ENCODE data around the gene FOXO6. TPM values are rescaled to one million over a fixed set of nuclear protein-coding genes. Genes with fewer than 3 reads are reported as not detected.

FOXO6 gene
- total and polyA plus RNA-seq, 12 donors, result 0.30 to 2.6 (median 1.3) TPM

GRCh38 chr1:41341772-41342562, 19.3 kb upstream of the FOXO6 start:
- Histone ChIP-seq H3K27ac (peak overlapping the region in 3 of 10 donors; percentile 5 to 37 (median 34)), H3K4me3 (no peak overlapping the region), H3K4me1 (peaks cover 0 to 17% (median 0%) of the 10 kb centered on the region in 9 donors), H3K36me3 (no peaks in the 10 kb centered on the region), H3K9me3 (peaks cover 0 to 17% (median 8%) of the 10 kb centered on the region in 11 donors), H3K27me3 (peaks cover 0 to 8% (median 0%) of the 10 kb centered on the region in 7 donors)
- intact Hi-C loops (cut with DNase I), result no loop called here
- DNase-seq (no peak), ATAC-seq (peak in 6 of 8 donors; percentile 33 to 64 (median 49))
- TF ChIP-seq CTCF (IDR thresholded peaks at IDR 0.05), result no peak
- WGBS, 2 donors, result 63 to 68% methylated on average over 15 of the region's 15 CpGs

- H3K27ac ChIP-seq, result peak overlapping the region in 3 of 10 donors; percentile 5 to 37 (median 34)
- intact Hi-C loops (cut with DNase I), result no loop called here
- peaks cover 0 to 8% (median 0%) of the 10 kb centered on the region in 7 donors for H3K27me3 ChIP-seq
- no peaks in the 10 kb centered on the region for H3K36me3 ChIP-seq
- no peak overlapping the region for H3K4me3 ChIP-seq
- H3K4me1 ChIP-seq, result peaks cover 0 to 17% (median 0%) of the 10 kb centered on the region in 9 donors
- ATAC-seq, result peak in 4 of 8 donors; percentile 35 to 78 (median 71)
- peaks cover 0 to 17% (median 8%) of the 10 kb centered on the region in 11 donors for H3K9me3 ChIP-seq
- WGBS, 2 donors, result 61 to 72% methylated on average over 5 of the region's 5 CpGs
- no peak for TF ChIP-seq CTCF (IDR thresholded peaks at IDR 0.05)
- DNase-seq, result no peak
These were observed 18.4 kb upstream of the FOXO6 start for GRCh38 chr1:41342774-41343355.

GRCh38 chr1:41343790-41344699, 17.2 kb upstream of the FOXO6 start:
- H3K27me3 ChIP-seq, result peaks cover 0 to 8% (median 0%) of the 10 kb centered on the region in 7 donors
- H3K9me3 ChIP-seq, result peaks cover 0 to 9% (median 4%) of the 10 kb centered on the region in 11 donors
- 85 to 86% methylated on average over 17 of the region's 17 CpGs for WGBS, 2 donors
- H3K36me3 ChIP-seq, result no peaks in the 10 kb centered on the region
- H3K4me1 ChIP-seq, result peaks cover 0 to 17% (median 0%) of the 10 kb centered on the region in 9 donors
- no peak for TF ChIP-seq CTCF (IDR thresholded peaks at IDR 0.05)
- ATAC-seq, result no peak
- no peak overlapping the region for H3K27ac ChIP-seq
- no peak for DNase-seq
- intact Hi-C loops (cut with DNase I), result no loop called here
- H3K4me3 ChIP-seq, result no peak overlapping the region

GRCh38 chr1:41344708-41345159, 16.5 kb upstream of the FOXO6 start:
- no peak for DNase-seq
- H3K4me1 ChIP-seq, result peaks cover 0 to 17% (median 0%) of the 10 kb centered on the region in 9 donors
- WGBS, 2 donors, result 84 to 87% methylated on average over 5 of the region's 5 CpGs
- H3K4me3 ChIP-seq, result no peak overlapping the region
- H3K27ac ChIP-seq, result no peak overlapping the region
- no peak for ATAC-seq
- intact Hi-C loops (cut with DNase I), result no loop called here
- H3K27me3 ChIP-seq, result peaks cover 0 to 8% (median 0%) of the 10 kb centered on the region in 7 donors
- no peak for TF ChIP-seq CTCF (IDR thresholded peaks at IDR 0.05)
- H3K36me3 ChIP-seq, result no peaks in the 10 kb centered on the region
- peaks cover 0 to 2% (median 0%) of the 10 kb centered on the region in 11 donors for H3K9me3 ChIP-seq
